Prostate gland (tissue), 2 donors: ENCODE results near the gene DTL. TPM values are rescaled to one million over a fixed set of nuclear protein-coding genes. Genes with fewer than 3 reads are reported as not detected.

Experiments used
- DNase-seq: peaks from one replicate; pipeline ENCODE4 v3.0.0-alpha.2; 2019; ENCODE audit warnings: low spot score
- H3K27ac ChIP-seq, 2 donors: fragments of 200-600 bp; sonication (generic); 2 replicates each; pipeline ENCODE4 v1.5.1; 2017 to 2019
- H3K27me3 ChIP-seq: fragments of 200-600 bp; sonication (generic); replicated peaks from 2 replicates; pipeline ENCODE4 v1.5.1; 2019; ENCODE audit not compliant: insufficient read depth
- H3K36me3 ChIP-seq, 2 donors: fragments of 200-600 bp; sonication (generic); 1 replicate in 1 of 2; 2 replicates in 1 of 2; pipeline versions ENCODE4 v1.5.1 to v1.8.1; 2017 to 2019
- H3K4me1 ChIP-seq: fragments of 200-600 bp; sonication (generic); replicated peaks from 2 replicates; pipeline ENCODE4 v1.5.1; 2019
- H3K4me3 ChIP-seq, 2 donors: fragments of 200-600 bp; sonication (generic); 2 replicates each; pipeline ENCODE4 v1.5.1; 2017 to 2019
- H3K9me3 ChIP-seq: fragments of 200-600 bp; sonication (generic); 2 replicates; pipeline ENCODE4 v1.5.1; 2017
- CTCF ChIP-seq, 4 experiments: fragments of 200-600 bp in 2 of 4; fragments of 450-650 bp in 2 of 4; sonication (generic) in 2 of 4; IDR thresholded peaks; 1 replicate in 3 of 4; 2 replicates in 1 of 4; pipeline ENCODE4 v1.5.1; 2016 to 2019; ENCODE audit warnings: antibody characterized with exemption in 4 of 4, mild to moderate bottlenecking in 2 of 4, moderate library complexity in 2 of 4
- POLR2A ChIP-seq: fragments of 450-650 bp; IDR thresholded peaks from one replicate; pipeline ENCODE4 v1.6.1; 2016; ENCODE audit warnings: antibody characterized with exemption, mild to moderate bottlenecking
- POLR2AphosphoS5 ChIP-seq: sonication (generic); formaldehyde crosslinking; IDR thresholded peaks from one replicate; pipeline ENCODE4 v1.6.1; 2017; ENCODE audit warnings: antibody characterized with exemption
- whole genome bisulfite sequencing: methylation state at CpG from one replicate; pipeline ENCODE4 v1.1.5; 2018; 5-methylcytosine and 5-hydroxymethylcytosine counted together
- intact Hi-C: fragments of 100-400 bp; cut with DNase I; formaldehyde crosslinking; loops from one replicate; pipeline ENCODE4 v1.14.2; 2022
- total RNA-seq, 2 donors: library from RNA; depleted of rRNA; stranded (reverse); fragments of >200 nt; gene quantifications; one replicate each; pipeline ENCODE4 v1.1.0, GENCODE V29; 2016

Gene DTL
- total RNA-seq, 2 donors from 2014 or later = 1.5 to 7.1 TPM

DNA sequence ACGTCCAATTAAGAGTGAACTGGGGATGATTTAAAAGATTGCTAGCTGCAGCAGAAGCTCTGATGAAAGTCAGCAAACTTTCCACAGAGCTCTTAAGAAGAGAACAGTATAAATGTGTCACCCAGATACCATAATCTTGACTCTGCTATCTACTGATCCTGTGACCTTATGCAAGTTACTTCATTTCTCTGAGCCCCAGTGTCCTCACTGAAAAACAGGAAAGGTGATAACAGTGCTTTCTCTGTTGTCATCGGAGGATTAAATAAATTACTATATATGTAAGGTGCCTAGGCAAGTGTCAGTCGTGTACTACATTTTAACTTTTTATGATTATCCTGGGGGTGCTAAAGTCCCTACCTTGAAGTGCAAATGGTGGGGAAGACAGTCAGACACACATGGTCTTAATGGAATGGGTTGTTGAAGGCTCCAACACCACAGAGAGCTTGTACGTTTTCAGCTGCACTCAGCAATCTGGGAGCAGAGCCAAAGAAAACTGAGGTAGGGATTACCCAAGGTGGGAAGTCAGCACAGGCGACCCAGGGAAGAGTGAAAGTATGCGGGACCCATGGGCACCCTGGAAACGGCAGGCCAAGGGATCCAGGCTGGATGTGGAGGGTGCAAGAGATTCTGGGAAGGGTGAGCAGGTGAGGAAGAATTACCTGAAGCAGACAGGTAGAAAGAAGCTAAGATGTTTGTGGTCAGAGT is 82.8 kb downstream of the DTL start:
- 60% methylated on average over 7 of the region's 7 CpGs for WGBS
- no peak for TF ChIP-seq POLR2AphosphoS5
- no peak for TF ChIP-seq POLR2A
- TF ChIP-seq CTCF (IDR thresholded peaks at IDR 0.05) = no peak
- H3K27ac ChIP-seq = no peak overlapping the region
- no peaks in the 10 kb centered on the region for H3K9me3 ChIP-seq
- no peaks in the 10 kb centered on the region for H3K27me3 ChIP-seq
- intact Hi-C loops = no loop called here
- no peaks in the 10 kb centered on the region for H3K4me1 ChIP-seq
- no peak for DNase-seq
- no peaks in the 10 kb centered on the region for H3K36me3 ChIP-seq
- no peak overlapping the region for H3K4me3 ChIP-seq

- Histone ChIP-seq H3K36me3 (no peaks in the 10 kb centered on the region), H3K4me3 (no peak overlapping the region), H3K27me3 (no peaks in the 10 kb centered on the region), H3K4me1 (no peaks in the 10 kb centered on the region), H3K27ac (no peak overlapping the region), H3K9me3 (no peaks in the 10 kb centered on the region)
- WGBS = 88% methylated on average over 2 of the region's 2 CpGs
- no peak for DNase-seq
- TF ChIP-seq CTCF (IDR thresholded peaks at IDR 0.05) (no peak), POLR2AphosphoS5 (no peak), POLR2A (no peak)
- intact Hi-C loops = no loop called here
Observed at GRCh38 chr1:212118872-212119260, 83.3 kb downstream of the DTL start.

GRCh38 chr1:212119397-212119837 is 83.9 kb downstream of the DTL start:
- H3K4me3 ChIP-seq = no peak overlapping the region
- TF ChIP-seq POLR2A = no peak
- TF ChIP-seq CTCF (IDR thresholded peaks at IDR 0.05) = no peak
- no peak for TF ChIP-seq POLR2AphosphoS5
- no peak for DNase-seq
- H3K27ac ChIP-seq = no peak overlapping the region
- H3K36me3 ChIP-seq = no peaks in the 10 kb centered on the region
- H3K27me3 ChIP-seq = no peaks in the 10 kb centered on the region
- no peaks in the 10 kb centered on the region for H3K9me3 ChIP-seq
- no peaks in the 10 kb centered on the region for H3K4me1 ChIP-seq
- 58% methylated on average over 5 of the region's 5 CpGs for WGBS
- intact Hi-C loops = no loop called here

DNA sequence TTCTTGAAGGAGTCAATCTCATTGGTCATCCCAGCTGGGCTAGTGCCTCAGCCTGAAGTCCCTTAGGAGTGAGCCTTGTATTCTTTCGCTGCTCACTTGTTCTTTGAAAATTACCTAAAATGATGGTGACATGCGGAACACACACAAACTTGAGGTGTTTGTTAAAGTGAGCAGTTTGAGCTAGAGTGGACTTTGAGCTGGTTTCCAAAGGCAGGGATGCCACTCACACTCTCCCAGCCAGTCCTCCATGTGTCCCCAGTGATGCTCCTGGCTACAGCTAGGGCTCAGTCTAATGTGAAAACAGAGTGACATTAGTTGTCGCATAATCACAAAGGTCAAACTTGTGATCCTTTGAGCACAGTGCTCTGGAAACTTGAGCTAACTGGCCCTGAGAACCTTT is 84.3 kb downstream of the DTL start:
- TF ChIP-seq CTCF (IDR thresholded peaks at IDR 0.05) = no peak
- no peak for TF ChIP-seq POLR2AphosphoS5
- TF ChIP-seq POLR2A = no peak
- H3K27me3 ChIP-seq = no peaks in the 10 kb centered on the region
- intact Hi-C loops = no loop called here
- no peak for DNase-seq
- H3K36me3 ChIP-seq = no peaks in the 10 kb centered on the region
- no peaks in the 10 kb centered on the region for H3K9me3 ChIP-seq
- no peak overlapping the region for H3K27ac ChIP-seq
- WGBS = 95% methylated on average over 3 of the region's 3 CpGs
- no peak overlapping the region for H3K4me3 ChIP-seq
- no peaks in the 10 kb centered on the region for H3K4me1 ChIP-seq

DNA sequence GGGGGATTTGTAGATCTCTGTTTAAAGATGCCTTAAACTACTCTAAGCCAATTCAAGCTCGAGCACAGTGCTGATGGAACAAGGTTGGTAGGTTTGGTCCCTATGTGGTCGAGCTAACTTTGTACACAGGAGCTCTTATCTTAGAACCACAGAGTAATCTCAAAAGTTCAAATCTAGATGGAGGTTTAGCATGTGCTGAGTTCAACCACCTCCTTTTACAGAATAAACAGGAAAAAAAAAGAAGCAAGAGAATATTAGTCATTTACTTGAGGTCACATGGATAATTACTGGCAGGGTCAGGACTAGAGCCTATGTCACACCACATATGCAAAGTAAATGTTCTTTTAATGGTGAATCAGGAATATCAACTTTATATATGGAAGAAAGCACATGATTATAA is 86.2 kb downstream of the DTL start:
- WGBS = 83% methylated on average over 2 of the region's 2 CpGs
- intact Hi-C loops = no loop called here
- H3K27ac ChIP-seq = no peak overlapping the region

More for the DNA sequence above, 86.2 kb downstream of the DTL start:
- no peaks in the 10 kb centered on the region for H3K27me3 ChIP-seq
- H3K9me3 ChIP-seq = no peaks in the 10 kb centered on the region
- no peak overlapping the region for H3K4me3 ChIP-seq
- no peaks in the 10 kb centered on the region for H3K4me1 ChIP-seq
- no peak for DNase-seq
- TF ChIP-seq POLR2A (no peak), POLR2AphosphoS5 (no peak), CTCF (IDR thresholded peaks at IDR 0.05) (no peak)
- no peaks in the 10 kb centered on the region for H3K36me3 ChIP-seq
